SIG-M5 (cell line): ENCODE measurements around the gene GFOD1.

ENCODE experiments used
- DNase-seq: peaks from one replicate; lab custom pipeline; 2025; lab: John Stamatoyannopoulos, UW

GFOD1 gene

DNA sequence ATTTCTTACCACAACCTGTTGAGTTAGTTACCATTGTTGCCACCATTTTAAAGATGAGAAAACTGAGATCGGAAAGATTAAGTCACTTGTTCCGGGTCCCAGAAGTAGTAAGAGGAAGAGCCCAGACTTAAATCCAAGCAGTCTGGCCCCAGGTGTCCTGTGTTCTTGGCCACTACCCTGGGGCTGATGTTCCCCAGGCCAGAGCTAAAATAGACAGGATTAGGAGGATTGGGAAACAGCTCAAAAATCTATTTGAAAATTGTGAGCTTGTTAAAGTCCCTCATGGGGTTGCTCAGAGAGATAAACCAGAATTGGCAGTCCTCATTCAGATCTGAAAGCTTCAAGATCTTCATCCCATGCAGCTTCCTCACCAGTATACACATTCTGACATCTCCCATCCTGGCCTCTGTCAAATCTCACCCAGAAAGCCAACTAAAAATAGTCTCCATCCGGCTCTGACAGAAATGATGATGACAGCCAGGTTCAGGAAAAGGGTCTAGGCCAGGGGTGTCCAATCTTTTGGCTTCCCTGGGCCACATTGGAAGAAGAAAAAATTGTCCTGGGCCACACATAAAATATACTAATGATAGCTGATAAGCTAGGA, 62.0 kb downstream of the GFOD1 start:
- no peak for DNase-seq

DNA sequence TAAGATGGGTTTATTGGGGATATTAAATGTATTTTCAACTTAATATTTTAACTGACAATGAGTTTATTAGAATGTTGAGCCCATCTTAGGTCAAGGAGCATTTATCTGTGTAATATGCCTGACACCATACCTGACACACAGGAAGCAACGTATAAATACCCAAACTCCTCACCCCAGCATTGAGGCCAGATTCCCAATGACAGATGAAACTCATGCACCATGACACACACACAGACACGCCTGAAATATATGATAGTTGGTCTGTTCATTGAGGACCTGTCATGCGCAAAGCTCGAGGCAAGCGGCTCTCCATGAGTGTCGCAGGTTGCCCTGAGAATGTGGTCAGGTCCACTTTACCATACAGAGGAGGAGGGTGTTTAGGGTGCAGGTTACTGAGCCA, 64.1 kb downstream of the GFOD1 start:
- DNase-seq: no peak

DNA sequence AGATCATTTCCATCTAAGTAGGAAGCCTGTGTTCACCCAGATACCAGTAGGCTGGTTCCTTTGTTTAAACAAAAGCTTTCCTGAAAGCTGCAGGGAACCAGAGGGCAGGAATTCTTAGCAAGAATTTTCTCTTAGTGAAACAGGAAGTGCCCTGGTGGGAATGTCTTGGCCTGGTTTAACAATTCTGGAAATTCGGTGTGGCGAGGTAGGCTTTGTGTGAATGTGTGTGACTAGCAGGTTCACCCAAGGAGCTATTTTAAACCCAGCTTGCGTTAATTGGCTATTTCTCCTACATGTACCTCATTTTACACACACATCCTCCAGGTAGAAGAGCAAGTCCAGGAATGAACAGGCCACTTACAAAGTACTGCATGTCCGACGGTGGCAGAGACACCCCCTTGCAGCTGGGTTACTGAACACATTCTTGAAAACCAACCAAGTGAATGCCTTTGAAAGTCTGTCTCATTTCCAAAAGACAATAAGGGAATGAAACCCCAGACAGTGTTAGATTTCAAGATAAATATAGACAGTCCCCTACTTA, 64.6 kb downstream of the GFOD1 start:
- no peak for DNase-seq

DNA sequence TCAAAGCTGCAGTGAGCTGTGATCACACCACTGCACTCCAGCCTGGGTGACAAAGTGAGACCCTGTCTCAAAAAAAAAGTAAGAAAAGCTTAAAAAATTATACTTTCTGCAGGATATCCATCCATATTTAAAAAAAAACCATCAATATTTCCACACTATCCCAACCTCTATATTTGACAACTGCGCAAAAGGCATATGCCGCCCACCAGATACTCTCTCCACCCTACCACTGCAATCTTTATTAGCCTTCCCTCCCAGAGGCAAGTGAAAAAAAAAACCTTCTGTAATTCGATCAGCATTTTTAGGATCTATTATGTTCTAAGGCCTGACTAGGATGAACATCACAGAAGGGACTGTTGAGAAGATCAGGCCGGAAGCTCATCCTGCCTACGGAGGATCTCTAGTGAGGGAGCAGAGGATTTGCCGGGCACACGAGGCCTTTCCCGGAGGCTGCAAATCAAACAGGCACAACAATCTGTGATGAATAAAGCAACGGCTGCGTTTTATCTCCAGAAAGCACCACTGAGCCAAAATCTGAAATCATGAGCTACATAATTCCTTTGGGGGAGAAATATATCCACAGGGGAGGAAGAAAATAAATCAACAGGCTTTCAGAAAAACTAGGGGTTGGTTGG, 65.9 kb downstream of the GFOD1 start:
- DNase-seq: no peak

DNA sequence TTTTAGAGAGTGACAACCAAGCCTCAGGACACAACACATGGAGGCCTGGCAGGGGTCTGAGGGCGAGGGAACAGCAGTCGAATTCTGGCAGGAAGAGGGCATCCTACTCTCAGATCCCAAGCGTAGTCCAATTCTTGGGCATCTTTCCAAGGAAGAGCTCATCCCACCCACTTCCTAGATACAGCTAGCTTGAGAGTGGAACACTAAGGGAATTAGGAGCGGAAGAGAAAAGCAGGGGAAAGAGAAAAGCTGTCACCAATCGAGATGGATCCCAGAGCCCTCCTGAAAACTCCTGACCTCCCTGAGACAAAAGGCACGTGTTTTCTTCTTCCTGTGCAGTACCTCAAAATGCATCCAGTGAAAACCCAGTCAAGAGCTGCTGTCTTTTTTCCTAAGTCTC, 67.1 kb downstream of the GFOD1 start:
- DNase-seq: no peak

DNA sequence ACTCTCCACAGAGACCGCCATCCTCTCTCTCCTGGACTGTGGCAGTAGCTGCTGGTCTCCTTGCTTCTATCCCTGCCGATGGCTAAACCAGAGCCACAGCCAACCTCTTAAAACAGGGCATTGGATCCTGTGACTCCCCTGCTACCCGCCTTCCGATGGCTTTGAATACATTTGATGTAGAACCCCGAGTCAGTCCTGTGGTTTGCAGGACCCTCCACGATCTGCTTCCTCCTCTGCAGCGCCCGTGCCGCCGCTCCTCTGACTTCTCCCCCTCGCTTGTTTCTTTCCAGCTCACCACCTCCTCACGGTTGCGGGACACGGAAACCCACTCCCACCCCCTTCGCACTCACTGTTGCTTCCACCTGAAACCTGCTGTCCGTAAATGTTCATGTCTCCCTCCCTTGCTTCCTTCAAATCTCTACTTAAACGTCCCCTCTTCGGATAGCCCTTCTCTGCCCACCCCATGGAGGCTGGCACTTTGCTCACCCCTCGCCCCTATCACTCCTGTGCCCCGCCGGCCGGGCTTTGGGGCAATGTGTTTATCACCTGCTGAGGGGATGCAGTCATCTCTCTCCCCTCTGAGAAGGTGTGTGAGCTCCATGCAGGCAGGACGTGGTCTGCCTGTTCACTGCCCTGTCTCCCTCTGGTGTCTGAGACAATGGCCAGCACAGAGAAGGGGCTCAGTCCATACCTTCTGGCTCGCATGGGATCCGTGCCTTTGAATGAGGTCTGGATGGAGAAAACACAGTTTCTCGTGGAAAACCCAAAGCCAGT, 67.8 kb downstream of the GFOD1 start:
- no peak for DNase-seq

DNA sequence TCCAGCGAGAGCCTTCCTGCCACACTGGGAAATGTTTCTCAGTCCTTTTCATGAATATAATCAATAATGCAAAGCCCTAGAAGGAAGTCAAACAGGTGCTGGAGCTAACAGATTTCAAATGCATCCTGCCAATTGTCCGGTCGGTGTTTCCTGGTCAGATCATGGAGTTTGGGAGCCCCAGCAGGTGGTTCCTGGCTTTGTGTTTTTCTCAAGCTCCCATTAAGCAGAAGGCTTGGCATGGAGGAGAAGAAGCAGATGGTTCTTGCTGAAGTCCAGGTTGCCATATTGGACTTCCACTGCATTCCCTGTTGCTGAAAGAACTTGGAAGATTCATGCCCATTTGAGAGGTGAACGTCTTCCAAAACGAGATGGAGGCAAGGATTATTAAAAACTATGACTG, 68.6 kb downstream of the GFOD1 start:
- DNase-seq: no peak

DNA sequence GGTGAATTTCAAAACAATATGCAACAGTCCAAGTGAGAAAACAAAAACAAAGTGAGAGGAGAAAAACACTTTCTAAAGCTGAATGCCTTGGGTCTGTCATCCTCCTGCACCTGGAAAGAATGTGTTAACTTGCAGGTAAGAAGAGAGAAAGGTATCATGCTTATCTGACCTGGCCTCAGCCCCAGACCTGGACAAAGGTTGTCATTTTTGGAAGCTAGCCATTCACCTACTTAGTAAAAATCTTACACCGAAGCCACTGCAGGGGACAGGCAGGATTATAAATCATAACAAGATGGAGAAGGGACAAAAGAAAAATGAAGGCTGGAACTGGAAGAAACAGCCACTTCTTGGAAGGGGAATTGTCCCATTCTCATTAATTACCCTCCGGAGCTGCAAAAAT, 69.4 kb downstream of the GFOD1 start:
- DNase-seq: no peak

DNA sequence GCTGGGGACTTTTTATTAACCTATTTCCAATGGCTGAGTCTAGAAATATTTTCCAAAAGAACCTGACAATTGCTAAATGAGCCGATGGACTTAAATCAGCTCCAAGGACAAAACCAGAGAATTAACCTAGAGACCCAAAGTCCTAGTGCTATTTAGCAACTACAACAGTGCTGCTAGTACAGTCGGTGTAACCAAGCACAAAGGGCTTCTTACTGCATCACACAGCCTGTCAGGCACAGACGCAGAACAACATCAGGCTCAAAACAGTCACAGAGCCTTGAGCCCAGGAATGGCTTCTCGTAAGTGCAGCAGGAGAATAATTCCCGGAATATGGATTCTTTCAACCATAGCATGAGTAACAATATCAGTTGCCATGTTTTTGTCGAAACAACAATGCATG, 70.0 kb downstream of the GFOD1 start:
- no peak for DNase-seq

DNA sequence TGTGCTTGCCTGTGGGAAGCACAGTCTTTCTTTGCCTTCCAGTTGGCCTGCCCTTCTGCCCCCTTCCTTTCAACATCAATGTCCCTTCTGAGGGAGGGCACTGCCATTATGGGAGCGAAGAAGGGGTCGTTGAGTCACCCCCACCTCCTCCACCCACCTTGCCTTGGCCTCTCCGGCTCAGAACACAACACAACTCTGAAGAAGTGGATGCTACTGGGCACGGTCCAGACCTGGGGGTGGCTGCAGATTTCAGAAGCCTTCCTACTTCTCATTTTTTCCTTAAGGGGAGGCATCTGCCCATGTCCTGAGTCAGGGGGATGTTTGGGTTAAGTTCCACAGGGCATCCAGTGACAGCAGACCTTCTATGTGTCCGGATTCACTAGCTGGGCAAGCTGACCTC, 72.1 kb downstream of the GFOD1 start:
- DNase-seq: no peak

DNA sequence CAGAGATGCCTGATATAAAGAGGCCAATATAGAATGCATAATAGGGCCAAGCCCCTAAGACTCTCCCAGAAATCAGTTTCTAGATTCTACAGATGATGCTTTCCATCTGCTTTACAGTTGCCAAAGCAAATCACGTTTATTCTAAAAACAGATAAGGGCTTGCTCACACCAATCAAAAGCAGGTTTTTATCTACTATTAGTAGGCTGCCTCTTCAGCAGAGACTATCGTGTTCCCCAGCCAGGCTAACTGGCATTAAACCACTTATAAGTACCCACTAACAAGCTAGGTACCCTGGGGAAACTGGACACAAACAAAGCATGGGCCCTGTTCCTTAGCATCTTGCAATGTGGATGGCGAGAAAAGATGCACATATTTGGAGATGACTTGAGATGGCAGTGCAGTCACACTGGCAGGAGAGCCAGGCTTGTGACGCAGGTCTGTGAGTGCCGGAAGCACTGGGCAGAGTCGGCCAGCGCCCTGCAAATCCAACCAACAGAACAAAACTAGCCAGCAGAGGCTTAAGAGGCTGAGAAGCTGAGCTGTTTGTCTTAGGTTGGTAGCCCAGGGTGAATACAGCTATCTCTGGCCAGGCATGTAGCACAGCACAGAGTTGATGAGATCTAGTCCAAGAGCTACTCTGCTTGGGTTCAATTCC, 73.4 kb downstream of the GFOD1 start:
- no peak for DNase-seq

DNA sequence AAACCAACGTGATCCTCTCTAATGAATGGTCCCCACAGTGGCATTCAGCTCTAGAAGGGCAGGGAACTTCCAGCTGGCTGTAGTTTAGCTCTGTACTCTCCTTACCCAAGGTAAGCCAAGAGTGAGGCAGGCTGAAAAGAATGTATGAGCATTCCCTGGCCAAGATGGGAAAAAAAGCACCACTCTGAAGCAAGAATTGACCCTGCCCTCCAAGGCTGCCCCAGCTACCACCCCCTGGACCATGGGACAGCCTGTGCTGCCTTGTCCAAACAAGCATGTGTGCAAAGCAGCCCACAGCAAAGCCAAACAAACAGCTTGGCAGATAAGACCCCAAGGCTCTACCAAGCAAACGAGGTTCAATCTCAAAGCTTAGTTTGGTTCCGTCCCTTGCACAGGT, 73.9 kb downstream of the GFOD1 start:
- DNase-seq: no peak

DNA sequence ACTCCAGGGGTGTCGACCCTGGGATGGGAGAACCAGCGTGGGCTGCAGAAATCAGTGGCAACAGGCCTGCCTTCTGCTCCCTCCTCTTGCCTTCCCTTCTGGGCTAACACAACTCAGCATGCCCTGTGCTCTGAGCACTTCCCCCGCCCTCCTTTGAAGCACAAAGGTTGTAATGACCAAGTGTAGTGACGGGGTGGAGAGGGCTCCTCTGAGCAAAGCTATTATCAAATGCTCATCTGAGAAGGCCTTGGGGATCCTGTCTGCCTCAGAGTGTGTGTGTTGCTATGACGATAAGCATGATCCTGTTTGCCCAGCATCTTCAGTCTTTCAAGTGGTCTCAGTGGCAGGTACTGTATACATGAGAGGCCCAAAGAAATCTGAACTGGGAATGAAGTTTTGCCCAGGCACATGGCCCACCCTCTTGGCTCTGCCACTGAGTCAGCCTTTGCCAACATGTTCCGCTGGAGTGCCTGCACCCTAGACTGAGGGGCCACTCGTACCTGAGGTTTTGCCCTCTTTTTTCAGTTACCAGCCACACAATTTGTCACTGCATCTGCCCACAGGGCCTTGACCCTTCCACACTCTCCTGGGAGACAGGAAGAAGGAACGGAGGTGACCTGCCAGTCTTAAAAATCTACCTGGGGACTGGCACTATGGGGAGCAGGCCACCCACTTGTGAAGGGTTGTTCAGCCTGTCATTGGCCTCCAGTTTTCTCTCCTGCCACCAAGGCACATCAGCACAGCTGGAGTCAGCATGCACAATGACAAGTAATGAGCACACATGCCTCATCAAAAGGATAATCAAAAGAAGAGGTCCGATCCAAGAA, 74.5 kb downstream of the GFOD1 start:
- no peak for DNase-seq

DNA sequence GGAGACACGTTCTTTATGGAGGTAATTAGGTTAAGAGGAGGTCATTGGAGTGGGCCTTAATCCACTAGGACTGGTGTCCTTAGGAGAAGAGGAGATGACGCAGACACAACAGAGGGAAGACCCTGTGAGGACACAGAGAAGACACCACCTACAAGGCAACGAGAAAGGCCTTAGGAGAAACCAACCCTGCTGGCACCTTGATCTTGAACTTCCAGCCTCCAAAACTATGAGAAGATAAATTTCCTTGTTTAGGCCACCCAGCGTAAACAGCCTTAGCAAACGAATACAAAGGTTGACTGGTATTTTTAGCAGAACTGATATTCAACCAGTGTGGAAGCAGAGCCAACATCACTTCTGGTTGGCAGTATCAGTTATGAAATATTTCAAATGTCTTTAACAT, 75.2 kb downstream of the GFOD1 start:
- no peak for DNase-seq

DNA sequence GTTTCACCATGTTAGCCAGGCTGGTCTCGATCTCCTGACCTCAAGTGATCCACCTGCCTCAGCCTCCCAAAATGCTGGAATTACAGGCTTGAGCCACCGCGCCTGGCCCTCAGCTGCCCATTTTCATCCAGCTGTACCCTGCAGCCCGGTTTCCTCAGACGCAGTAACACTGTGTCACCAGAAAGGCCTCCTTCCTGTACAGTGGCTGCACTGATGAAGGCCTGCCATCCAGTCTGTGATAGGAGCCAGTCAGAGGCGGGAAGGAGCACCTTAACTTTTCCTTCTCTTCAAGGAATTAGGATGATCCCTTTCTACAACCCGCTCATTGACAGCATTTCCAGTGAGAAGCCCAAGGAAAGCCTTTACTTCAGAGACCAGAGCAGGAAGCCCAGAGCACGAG, 75.9 kb downstream of the GFOD1 start:
- DNase-seq: no peak

DNA sequence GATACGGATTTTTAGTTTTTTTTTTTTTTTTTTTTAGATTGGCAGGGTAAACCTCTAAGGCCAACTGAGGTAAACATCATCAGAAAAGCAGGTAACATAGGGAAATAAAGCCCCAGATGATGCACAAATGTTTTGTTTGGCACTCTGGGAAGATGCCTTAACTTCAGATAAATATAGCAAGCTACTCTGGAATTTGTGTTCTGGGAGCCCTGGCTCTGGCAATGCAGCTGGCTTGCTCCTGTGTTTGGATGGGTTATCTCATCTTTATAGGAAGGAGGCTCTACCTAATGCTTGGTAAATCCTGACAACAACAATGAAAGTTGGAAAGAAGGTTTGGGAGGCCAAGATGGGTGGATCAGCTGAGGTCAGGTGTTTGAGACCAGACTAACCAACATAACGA, 77.4 kb downstream of the GFOD1 start:
- DNase-seq: no peak

DNA sequence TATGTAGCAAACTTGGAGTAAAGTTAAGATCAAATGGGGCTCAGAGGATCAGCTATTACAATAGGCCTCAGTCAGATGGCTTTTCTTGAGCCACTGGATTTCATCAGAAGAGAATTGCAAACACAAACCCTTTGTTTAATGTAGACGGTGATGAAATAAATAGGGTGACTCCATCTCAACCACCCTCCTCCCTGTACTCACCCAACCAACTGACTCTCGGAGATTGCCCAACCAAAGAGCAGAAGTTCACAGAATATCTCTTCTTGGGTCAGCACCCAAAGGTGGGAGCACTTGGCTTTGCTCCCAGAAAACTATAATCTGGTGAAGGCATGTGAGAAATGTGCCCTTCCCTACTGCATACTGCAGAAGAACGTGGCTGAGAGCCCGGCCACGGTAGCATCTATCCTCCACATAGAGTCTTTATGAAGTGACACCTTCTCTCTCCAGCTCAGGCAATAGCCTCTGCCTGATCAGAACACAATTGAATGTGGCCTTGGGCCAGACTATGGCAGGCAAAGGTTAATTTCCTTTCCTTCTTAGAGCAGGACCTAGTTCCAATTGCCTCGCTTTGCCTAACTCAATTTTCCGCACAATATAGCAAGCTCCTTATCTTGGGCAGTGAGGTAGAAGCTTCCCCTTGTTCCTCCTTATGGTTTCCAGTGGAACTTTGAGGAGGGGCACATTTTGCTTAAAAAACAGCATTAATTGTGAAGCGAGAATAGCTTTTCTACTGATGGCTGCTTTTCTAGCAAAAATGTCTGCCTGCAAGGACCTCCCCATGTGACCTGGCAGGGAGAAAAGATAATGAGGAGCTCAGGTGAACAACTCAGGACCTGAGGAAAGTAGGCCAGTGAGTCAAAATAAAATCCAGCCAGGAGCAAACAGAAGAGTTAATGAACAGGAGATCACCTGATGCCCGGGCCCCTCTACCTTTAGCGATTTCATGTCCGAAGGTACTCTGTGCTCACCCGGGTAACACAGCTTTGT, 79.4 kb downstream of the GFOD1 start:
- peak; percentile 90 for DNase-seq

DNA sequence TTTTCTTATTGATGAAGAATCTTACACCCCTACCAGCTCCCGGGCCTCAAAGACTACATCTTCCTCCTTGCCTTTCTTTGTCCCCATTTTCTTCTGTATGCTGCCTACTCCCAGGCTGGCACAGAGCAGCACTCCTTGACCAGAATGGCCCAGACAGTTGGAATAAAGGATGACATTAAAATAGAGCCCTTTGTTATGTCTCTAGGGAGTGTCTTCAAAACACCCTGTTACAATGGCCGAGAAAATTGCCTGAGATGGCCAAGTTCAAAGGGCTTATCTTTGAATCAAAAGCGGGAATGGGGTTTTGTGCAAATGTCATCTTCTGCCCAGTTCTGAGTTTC, 80.1 kb downstream of the GFOD1 start:
- no peak for DNase-seq

DNA sequence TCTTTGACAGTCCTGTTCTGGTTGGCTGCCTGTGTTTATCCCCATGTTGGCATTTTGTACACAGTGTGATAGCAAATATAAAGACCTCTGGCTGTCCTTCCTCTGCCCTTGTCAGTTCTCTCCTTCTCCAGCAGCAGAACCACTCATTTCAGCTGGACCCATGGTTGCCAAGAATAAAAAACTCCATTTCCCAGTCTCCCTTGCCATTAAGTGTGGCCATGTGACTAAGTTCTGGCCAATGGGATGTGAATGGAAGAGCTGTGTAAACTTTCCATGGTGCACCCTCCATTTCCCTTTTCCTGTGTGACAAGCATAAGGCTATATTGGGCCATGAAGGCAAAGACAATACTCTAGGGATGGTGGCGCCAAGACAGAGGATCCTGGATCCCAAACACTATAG, 80.6 kb downstream of the GFOD1 start:
- no peak for DNase-seq

DNA sequence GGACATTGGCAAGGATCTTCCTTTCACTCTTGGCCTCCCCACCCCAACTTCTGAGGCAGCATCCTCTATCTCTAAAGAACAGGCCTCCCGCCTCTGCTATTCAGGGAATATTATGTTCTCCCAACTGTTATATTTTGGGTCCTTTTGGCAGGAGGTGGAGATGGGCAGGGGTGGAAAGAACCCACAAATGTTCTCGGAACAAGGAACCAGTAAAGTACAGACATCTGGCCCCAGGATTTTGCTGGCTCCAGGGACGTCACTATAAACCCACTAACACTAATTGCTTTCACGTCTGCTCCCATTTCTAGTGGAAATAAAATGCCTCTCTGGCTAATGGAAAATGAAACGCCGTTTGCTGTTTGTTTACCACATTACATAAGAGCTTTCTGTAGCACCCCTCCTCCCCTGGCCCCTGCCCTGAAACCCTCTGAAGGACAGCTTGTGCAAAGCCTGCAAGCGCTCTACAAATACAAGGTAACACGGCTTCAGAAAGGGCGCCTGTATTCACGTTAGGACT, 81.4 kb downstream of the GFOD1 start:
- no peak for DNase-seq

DNA sequence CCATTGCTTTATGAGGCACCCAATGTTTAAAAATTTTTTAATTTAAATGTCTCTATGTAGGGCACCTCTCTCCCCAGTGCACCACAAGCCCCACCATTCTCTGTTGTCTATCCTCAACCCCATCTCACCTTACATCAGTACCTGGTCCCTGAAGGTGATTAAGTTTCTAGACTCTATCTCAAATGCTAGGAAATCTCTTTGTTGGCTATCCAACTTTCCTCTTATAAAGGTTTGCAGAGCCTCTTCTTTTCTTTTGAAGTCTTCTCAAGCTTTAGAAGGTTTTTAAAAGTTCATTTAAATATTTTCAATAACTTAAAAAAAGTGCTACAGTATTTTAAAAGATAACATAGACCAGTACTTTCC, 82.5 kb downstream of the GFOD1 start:
- no peak for DNase-seq
